Spleen (tissue), 3 donors: ENCODE measurements around the gene SEMA7A.

Source experiments
- POLR2A ChIP-seq, 3 donors: fragments of 450-650 bp; IDR thresholded peaks; one replicate each; pipeline ENCODE4 v1.5.1; 2017; ENCODE audit warnings: antibody characterized with exemption in 3 of 3, mild to moderate bottlenecking in 1 of 3
- POLR2AphosphoS5 ChIP-seq, 3 donors: sonication (generic); formaldehyde crosslinking; IDR thresholded peaks; one replicate each; pipeline ENCODE4 v1.5.1; 2017; ENCODE audit warnings: antibody characterized with exemption in 3 of 3

DNA sequence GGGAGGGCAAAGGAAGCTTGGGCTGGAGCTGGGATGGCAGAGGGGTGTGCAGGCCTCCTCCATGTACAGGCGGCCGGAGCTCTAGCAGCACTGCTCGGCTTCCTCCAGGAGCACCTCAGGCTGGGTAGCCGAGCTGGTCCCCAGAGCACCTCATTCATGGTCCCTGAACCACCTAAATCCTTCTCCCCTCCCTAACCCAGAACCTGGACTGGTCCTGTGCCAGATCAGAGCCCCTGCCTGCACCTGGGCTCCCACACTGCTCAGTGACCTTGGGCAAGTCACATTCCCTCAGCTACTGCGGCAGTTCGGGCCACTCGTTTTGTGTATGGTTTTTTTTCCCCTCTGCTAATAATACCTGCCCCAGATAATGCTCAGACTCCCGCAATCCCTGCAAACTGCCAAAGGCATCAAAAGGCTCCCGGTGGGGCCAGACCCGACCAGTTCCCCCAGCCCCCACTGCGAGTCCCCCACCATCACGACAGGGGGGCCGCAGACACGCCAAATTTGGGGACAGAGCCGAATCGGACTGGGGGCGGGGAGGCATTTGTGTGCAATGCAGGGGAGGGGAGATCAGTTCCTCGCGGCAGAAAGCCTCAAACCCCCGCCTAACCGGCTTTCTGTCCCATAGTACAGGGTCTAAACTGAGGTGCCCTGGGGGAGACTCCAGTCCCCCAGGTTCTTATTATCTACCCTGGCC, 1.3 kb downstream of the SEMA7A start:
- TF ChIP-seq POLR2AphosphoS5 (IDR thresholded peaks at IDR 0.05) (no peak), POLR2A (IDR thresholded peaks at IDR 0.05) (no peak)
